ENCODE data around the gene C8G. TPM values are rescaled to one million over a fixed set of nuclear protein-coding genes. Genes with fewer than 3 reads are reported as not detected.

Gene C8G
- total RNA-seq, 1 experiment from 2014 or later, result 2.1 TPM

DNA sequence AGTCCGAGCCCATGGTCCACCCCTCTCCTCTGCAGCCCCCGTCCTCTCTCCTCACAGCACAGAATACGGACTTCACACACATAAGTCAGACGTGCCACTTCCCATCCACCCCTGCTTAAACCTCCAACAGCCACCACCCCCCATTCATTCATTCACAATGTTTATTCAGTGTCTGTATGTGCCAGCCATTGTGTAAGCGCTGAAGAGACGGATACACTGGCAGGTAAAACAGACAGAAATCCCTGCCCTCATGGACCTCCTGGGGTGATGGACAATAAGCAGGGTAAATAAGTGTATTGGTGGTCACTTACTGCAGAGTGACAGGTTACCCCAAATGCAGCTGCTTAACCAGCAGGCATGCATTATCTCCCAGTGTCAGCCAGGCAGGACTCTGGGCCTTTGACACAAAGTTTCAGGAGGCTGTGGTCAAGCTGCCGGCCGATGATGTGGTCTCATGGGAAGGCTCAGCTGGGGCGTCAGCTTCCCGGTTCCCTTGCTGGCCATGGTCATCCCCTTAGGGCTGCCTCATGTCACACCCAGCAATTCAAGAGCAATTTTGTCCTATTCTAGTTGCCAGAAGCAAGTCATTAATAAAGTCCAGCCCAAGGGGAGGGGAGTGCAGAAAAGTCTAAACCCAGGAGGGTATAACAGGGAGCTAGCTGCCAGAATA lies 45.3 kb downstream of the C8G start:
- no peak overlapping the region for H3K9ac ChIP-seq (ENCODE audit: low read length)
- ChIA-PET CTCF (interaction anchor here (0.5 kb wide), 1 partner anchor 12 kb away, joined by 3 read pairs; no protein-coding TSS in a partner anchor), POLR2A (no interaction called here), RAD21 (ENCODE audit: low non-redundant PET in 1 of 2, low total read pairs in 2 of 2, uncharacterized antibody in 2 of 2, unreplicated experiment in 2 of 2) (no interaction called here)
- no TSS peak for BruUV-seq (replicated peaks)
- H3K27me3 ChIP-seq (ENCODE audit: insufficient read depth, low read length), result no peaks in the 10 kb centered on the region
- intact Hi-C loops (cut with micrococcal nuclease), result no loop called here
- no peak for DNase-seq (ENCODE audit: low read depth, low spot score)
- H3K36me3 ChIP-seq (ENCODE audit: control insufficient read depth in 1 of 2, insufficient read depth in 2 of 2, low read length in 2 of 2), result peaks cover 0 to 12% of the 10 kb centered on the region in 2 experiments; a peak in 2 of 4 replicates
- H3K9me3 ChIP-seq (ENCODE audit: control insufficient read depth in 1 of 2, insufficient read depth in 1 of 2, low read depth in 1 of 2, low read length in 2 of 2), result no peaks in the 10 kb centered on the region; a peak in 1 of 4 replicates
- peak overlapping the region; percentile 80; the same call in 1 of the 2 replicates for H3K27ac ChIP-seq (ENCODE audit: low read depth, low read length)
- no peaks in the 10 kb centered on the region for H3K9me2 ChIP-seq (ENCODE audit: insufficient read depth)
- H3K79me2 ChIP-seq (ENCODE audit: insufficient read depth, low read length), result peaks cover 20% of the 10 kb centered on the region
- H2AFZ ChIP-seq (ENCODE audit: low read depth, low read length, poor library complexity, severe bottlenecking), result no peak overlapping the region
- no peak for TF ChIP-seq RAD21 (IDR thresholded peaks at IDR 0.05; ENCODE audit: low read depth)
- no peak for TF ChIP-seq CBX3 (IDR thresholded peaks at IDR 0.05; ENCODE audit: low read depth)
- no peak for TF ChIP-seq JUND (IDR thresholded peaks at IDR 0.05)
- TF ChIP-seq, protein P1, sequence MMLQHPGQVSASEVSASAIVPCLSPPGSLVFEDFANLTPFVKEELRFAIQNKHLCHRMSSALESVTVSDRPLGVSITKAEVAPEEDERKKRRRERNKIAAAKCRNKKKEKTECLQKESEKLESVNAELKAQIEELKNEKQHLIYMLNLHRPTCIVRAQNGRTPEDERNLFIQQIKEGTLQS (IDR thresholded peaks at IDR 0.05), result no peak
- no peak for TF ChIP-seq FOSL1 (IDR thresholded peaks at IDR 0.05; ENCODE audit: low read depth)
- TF ChIP-seq, protein P2, sequence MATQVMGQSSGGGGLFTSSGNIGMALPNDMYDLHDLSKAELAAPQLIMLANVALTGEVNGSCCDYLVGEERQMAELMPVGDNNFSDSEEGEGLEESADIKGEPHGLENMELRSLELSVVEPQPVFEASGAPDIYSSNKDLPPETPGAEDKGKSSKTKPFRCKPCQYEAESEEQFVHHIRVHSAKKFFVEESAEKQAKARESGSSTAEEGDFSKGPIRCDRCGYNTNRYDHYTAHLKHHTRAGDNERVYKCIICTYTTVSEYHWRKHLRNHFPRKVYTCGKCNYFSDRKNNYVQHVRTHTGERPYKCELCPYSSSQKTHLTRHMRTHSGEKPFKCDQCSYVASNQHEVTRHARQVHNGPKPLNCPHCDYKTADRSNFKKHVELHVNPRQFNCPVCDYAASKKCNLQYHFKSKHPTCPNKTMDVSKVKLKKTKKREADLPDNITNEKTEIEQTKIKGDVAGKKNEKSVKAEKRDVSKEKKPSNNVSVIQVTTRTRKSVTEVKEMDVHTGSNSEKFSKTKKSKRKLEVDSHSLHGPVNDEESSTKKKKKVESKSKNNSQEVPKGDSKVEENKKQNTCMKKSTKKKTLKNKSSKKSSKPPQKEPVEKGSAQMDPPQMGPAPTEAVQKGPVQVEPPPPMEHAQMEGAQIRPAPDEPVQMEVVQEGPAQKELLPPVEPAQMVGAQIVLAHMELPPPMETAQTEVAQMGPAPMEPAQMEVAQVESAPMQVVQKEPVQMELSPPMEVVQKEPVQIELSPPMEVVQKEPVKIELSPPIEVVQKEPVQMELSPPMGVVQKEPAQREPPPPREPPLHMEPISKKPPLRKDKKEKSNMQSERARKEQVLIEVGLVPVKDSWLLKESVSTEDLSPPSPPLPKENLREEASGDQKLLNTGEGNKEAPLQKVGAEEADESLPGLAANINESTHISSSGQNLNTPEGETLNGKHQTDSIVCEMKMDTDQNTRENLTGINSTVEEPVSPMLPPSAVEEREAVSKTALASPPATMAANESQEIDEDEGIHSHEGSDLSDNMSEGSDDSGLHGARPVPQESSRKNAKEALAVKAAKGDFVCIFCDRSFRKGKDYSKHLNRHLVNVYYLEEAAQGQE (IDR thresholded peaks at IDR 0.05; ENCODE audit: low read depth), result no peak
- no peak for TF ChIP-seq POLR2A (IDR thresholded peaks at IDR 0.05; ENCODE audit: borderline replicate concordance, extremely low read depth, insufficient read depth, insufficient read length)
- TF ChIP-seq SP1 (IDR thresholded peaks at IDR 0.05; ENCODE audit: low read depth), result no peak
- TF ChIP-seq, protein P3, sequence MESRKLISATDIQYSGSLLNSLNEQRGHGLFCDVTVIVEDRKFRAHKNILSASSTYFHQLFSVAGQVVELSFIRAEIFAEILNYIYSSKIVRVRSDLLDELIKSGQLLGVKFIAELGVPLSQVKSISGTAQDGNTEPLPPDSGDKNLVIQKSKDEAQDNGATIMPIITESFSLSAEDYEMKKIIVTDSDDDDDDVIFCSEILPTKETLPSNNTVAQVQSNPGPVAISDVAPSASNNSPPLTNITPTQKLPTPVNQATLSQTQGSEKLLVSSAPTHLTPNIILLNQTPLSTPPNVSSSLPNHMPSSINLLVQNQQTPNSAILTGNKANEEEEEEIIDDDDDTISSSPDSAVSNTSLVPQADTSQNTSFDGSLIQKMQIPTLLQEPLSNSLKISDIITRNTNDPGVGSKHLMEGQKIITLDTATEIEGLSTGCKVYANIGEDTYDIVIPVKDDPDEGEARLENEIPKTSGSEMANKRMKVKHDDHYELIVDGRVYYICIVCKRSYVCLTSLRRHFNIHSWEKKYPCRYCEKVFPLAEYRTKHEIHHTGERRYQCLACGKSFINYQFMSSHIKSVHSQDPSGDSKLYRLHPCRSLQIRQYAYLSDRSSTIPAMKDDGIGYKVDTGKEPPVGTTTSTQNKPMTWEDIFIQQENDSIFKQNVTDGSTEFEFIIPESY (IDR thresholded peaks at IDR 0.05; ENCODE audit: extremely low read depth, insufficient replicate concordance, low read length), result no peak
- TF ChIP-seq, protein P4, sequence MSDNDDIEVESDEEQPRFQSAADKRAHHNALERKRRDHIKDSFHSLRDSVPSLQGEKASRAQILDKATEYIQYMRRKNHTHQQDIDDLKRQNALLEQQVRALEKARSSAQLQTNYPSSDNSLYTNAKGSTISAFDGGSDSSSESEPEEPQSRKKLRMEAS (IDR thresholded peaks at IDR 0.05), result no peak
- TF ChIP-seq EZH2phosphoT487 (IDR thresholded peaks at IDR 0.05; ENCODE audit: borderline replicate concordance), result no peak
- no peak for TF ChIP-seq ZNF274 (IDR thresholded peaks at IDR 0.05; ENCODE audit: low read depth, low read length)
- TF ChIP-seq ZFX (IDR thresholded peaks at IDR 0.05), result no peak
- TF ChIP-seq POLR2AphosphoS5 (IDR thresholded peaks at IDR 0.05; ENCODE audit: low read depth, low read length), result no peak
- no peak for TF ChIP-seq ELF1 (IDR thresholded peaks at IDR 0.05; ENCODE audit: borderline replicate concordance, low read depth)
- TF ChIP-seq SRF (IDR thresholded peaks at IDR 0.05; ENCODE audit: low read depth), result no peak
- no peak for TF ChIP-seq YY1 (IDR thresholded peaks at IDR 0.05; ENCODE audit: extremely low read depth, insufficient replicate concordance, low read depth, low read length)
- TF ChIP-seq TCF7L2 (IDR thresholded peaks at IDR 0.05; ENCODE audit: borderline replicate concordance, extremely low read depth, insufficient read depth, insufficient read length), result no peak
- TF ChIP-seq, protein P5, sequence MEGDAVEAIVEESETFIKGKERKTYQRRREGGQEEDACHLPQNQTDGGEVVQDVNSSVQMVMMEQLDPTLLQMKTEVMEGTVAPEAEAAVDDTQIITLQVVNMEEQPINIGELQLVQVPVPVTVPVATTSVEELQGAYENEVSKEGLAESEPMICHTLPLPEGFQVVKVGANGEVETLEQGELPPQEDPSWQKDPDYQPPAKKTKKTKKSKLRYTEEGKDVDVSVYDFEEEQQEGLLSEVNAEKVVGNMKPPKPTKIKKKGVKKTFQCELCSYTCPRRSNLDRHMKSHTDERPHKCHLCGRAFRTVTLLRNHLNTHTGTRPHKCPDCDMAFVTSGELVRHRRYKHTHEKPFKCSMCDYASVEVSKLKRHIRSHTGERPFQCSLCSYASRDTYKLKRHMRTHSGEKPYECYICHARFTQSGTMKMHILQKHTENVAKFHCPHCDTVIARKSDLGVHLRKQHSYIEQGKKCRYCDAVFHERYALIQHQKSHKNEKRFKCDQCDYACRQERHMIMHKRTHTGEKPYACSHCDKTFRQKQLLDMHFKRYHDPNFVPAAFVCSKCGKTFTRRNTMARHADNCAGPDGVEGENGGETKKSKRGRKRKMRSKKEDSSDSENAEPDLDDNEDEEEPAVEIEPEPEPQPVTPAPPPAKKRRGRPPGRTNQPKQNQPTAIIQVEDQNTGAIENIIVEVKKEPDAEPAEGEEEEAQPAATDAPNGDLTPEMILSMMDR (IDR thresholded peaks at IDR 0.05 in 2 of 3, conservative IDR thresholded peaks at IDR 0.05 in 1 of 3; ENCODE audit: borderline replicate concordance in 1 of 3, insufficient read depth in 1 of 3, low read depth in 2 of 3, low read length in 2 of 3), result no peak
- peaks cover 17 to 30% of the 10 kb centered on the region in 2 experiments; a peak in 3 of 4 replicates for H3K4me1 ChIP-seq (ENCODE audit: control insufficient read depth in 1 of 2, insufficient read depth in 2 of 2, low read length in 2 of 2)
- no peak overlapping the region for H3K4me2 ChIP-seq (ENCODE audit: low read length)
- no peak overlapping the region for H3K4me3 ChIP-seq (replicated peaks in 1 of 2; ENCODE audit: low read depth in 1 of 2, low read length in 2 of 2)
- ATAC-seq, result no peak
- no peaks in the 10 kb centered on the region for H4K20me1 ChIP-seq (ENCODE audit: insufficient read depth)
